OCI-LY1 (cell line): ENCODE data around the gene IQGAP2.

Source experiments
- H2AFZ ChIP-seq: fragments of 200-600 bp; sonication (generic), shearing (Covaris generic); 2 replicates; pipeline ENCODE4 v1.6.0; 2014; ENCODE audit warnings: antibody characterized with exemption, mild to moderate bottlenecking, low read length
- H3F3A ChIP-seq: fragments of 200-600 bp; sonication (generic), shearing (Covaris generic); 2 replicates; pipeline ENCODE4 v1.6.0; 2014; ENCODE audit warnings: mild to moderate bottlenecking, antibody characterized with exemption, low read length, moderate library complexity; ENCODE audit not compliant: insufficient read depth
- H3K27ac ChIP-seq: fragments of 200-600 bp; sonication (generic); 2 replicates; pipeline ENCODE4 v1.5.1; 2014; ENCODE audit warnings: low read length, mixed run types, mild to moderate bottlenecking, low read depth; ENCODE audit not compliant: poor library complexity, severe bottlenecking
- H3K27me3 ChIP-seq: fragments of 200-600 bp; sonication (generic); 2 replicates; pipeline ENCODE4 v1.6.0; 2014; ENCODE audit warnings: antibody characterized with exemption, mild to moderate bottlenecking, low read length, moderate library complexity; ENCODE audit not compliant: insufficient read depth
- H3K36me3 ChIP-seq: fragments of 200-600 bp; sonication (generic); 2 replicates; pipeline ENCODE4 v1.6.1; 2014; ENCODE audit warnings: mild to moderate bottlenecking, antibody characterized with exemption, low read length, moderate library complexity, mixed read lengths; ENCODE audit not compliant: insufficient read depth
- H3K4me1 ChIP-seq: fragments of 200-600 bp; sonication (generic); 2 replicates; pipeline ENCODE4 v1.5.1; 2014; ENCODE audit warnings: mild to moderate bottlenecking, low read length, moderate library complexity; ENCODE audit not compliant: insufficient read depth, severe bottlenecking
- H3K4me2 ChIP-seq: fragments of 200-600 bp; sonication (generic), shearing (Covaris generic); 2 replicates; pipeline ENCODE4 v1.6.1; 2014; ENCODE audit warnings: low read length
- H3K4me3 ChIP-seq: fragments of 200-600 bp; sonication (generic); 2 replicates; pipeline ENCODE4 v1.5.1; 2014; ENCODE audit warnings: low read length, low read depth, mild to moderate bottlenecking, mixed read lengths; ENCODE audit not compliant: poor library complexity, severe bottlenecking
- H3K79me2 ChIP-seq: fragments of 200-600 bp; shearing (Covaris generic); 2 replicates; pipeline ENCODE4 v1.6.1; 2016; ENCODE audit warnings: mixed run types, low read length, mixed read lengths; ENCODE audit not compliant: insufficient read depth
- H3K9ac ChIP-seq: fragments of 200-600 bp; sonication (generic), shearing (Covaris generic); 2 replicates; pipeline ENCODE4 v1.6.1; 2014; ENCODE audit warnings: mild to moderate bottlenecking, low read length, mixed read lengths
- H3K9me2 ChIP-seq: fragments of 200-600 bp; sonication (generic), shearing (Covaris generic); 2 replicates; pipeline ENCODE4 v1.6.1; 2014; ENCODE audit warnings: low read depth, mild to moderate bottlenecking, low read length, mixed read lengths
- H3K9me3 ChIP-seq: fragments of 200-600 bp; shearing (Covaris generic); 2 replicates; pipeline ENCODE4 v1.6.1; 2014; ENCODE audit warnings: low read length, mixed read lengths
- H4K20me1 ChIP-seq: fragments of 200-600 bp; sonication (generic), shearing (Covaris generic); 2 replicates; pipeline ENCODE4 v1.6.0; 2016; ENCODE audit warnings: mild to moderate bottlenecking, low read length; ENCODE audit not compliant: insufficient read depth
- CTCF ChIP-seq: fragments of 200-600 bp; sonication (generic), shearing (Covaris generic); IDR thresholded peaks from 2 replicates; pipeline ENCODE4 v1.5.1; 2017; ENCODE audit warnings: mild to moderate bottlenecking, antibody characterized with exemption, low read length, moderate library complexity, mixed read lengths
- EZH2 ChIP-seq: fragments of 200-600 bp; sonication (generic), shearing (Covaris generic); IDR thresholded peaks from 2 replicates; pipeline ENCODE4 v1.8.0; 2017; ENCODE audit warnings: borderline replicate concordance, mixed run types, mild to moderate bottlenecking, antibody characterized with exemption, low read length, moderate library complexity, mixed read lengths

Gene IQGAP2

GRCh38 chr5:76662521-76662920 is 259.4 kb downstream of the IQGAP2 start:
- H3K79me2 ChIP-seq, result no peaks in the 10 kb centered on the region
- no peak for TF ChIP-seq EZH2
- TF ChIP-seq CTCF, result no peak
- H3K4me1 ChIP-seq, result no peaks in the 10 kb centered on the region
- no peaks in the 10 kb centered on the region for H3F3A ChIP-seq
- H3K4me2 ChIP-seq, result no peak overlapping the region
- no peaks in the 10 kb centered on the region for H3K9me2 ChIP-seq
- no peak overlapping the region for H3K9ac ChIP-seq
- no peaks in the 10 kb centered on the region for H3K9me3 ChIP-seq
- no peaks in the 10 kb centered on the region for H3K27me3 ChIP-seq
- no peaks in the 10 kb centered on the region for H4K20me1 ChIP-seq
- no peak overlapping the region for H2AFZ ChIP-seq
- no peak overlapping the region for H3K27ac ChIP-seq
- no peak overlapping the region for H3K4me3 ChIP-seq
- H3K36me3 ChIP-seq, result no peaks in the 10 kb centered on the region

- H3K9me3 ChIP-seq, result no peaks in the 10 kb centered on the region
- H3K79me2 ChIP-seq, result no peaks in the 10 kb centered on the region
- H3K27me3 ChIP-seq, result no peaks in the 10 kb centered on the region
- H3K9me2 ChIP-seq, result no peaks in the 10 kb centered on the region
- no peak overlapping the region for H3K27ac ChIP-seq
- H3K36me3 ChIP-seq, result no peaks in the 10 kb centered on the region
- H3K4me3 ChIP-seq, result no peak overlapping the region
- H2AFZ ChIP-seq, result no peak overlapping the region
- no peak overlapping the region for H3K9ac ChIP-seq
- no peaks in the 10 kb centered on the region for H4K20me1 ChIP-seq
- TF ChIP-seq EZH2 (no peak), CTCF (no peak)
- no peaks in the 10 kb centered on the region for H3F3A ChIP-seq
- H3K4me2 ChIP-seq, result no peak overlapping the region
- no peaks in the 10 kb centered on the region for H3K4me1 ChIP-seq
Observed at GRCh38 chr5:76663573-76663972, 260.5 kb downstream of the IQGAP2 start.

- Histone ChIP-seq H3K27me3 (no peaks in the 10 kb centered on the region), H3K9ac (no peak overlapping the region), H3K4me2 (no peak overlapping the region), H3K27ac (no peak overlapping the region), H3K9me2 (no peaks in the 10 kb centered on the region), H3F3A (no peaks in the 10 kb centered on the region), H2AFZ (no peak overlapping the region), H3K4me3 (no peak overlapping the region), H4K20me1 (no peaks in the 10 kb centered on the region), H3K9me3 (no peaks in the 10 kb centered on the region), H3K79me2 (no peaks in the 10 kb centered on the region), H3K4me1 (no peaks in the 10 kb centered on the region), H3K36me3 (no peaks in the 10 kb centered on the region)
- TF ChIP-seq EZH2 (no peak), CTCF (no peak)
Observed at GRCh38 chr5:76664079-76664478, 261.0 kb downstream of the IQGAP2 start.
